Body of pancreas (tissue), 4 donors: ENCODE data around the gene CEP83. TPM values are rescaled to one million over a fixed set of nuclear protein-coding genes. Genes with fewer than 3 reads are reported as not detected.
"Not testable (repeated sequence)": the region's sequence is repeated elsewhere in the genome, so short reads cannot be mapped to it uniquely, and the experiment has no call there.

Experiments
- ATAC-seq: fragments of 150-250 bp; one replicate; pipeline ENCODE4 v1.9.1; 2016
- DNase-seq, 4 donors: peaks; one replicate each; pipeline ENCODE4 v3.0.0-alpha.2; 2019
- H3K27ac ChIP-seq, 4 donors: fragments of 200-600 bp; sonication (generic); 1 replicate in 3 of 4; 2 replicates in 1 of 4; pipeline versions ENCODE4 v1.5.1 to v1.6.1; 2016 to 2019; ENCODE audit warnings: mild to moderate bottlenecking in 1 of 4, mixed read lengths in 1 of 4, moderate library complexity in 1 of 4
- H3K27me3 ChIP-seq, 2 donors: fragments of 200-600 bp; sonication (generic); one replicate each; pipeline ENCODE4 v1.6.0; 2016; ENCODE audit warnings: mild to moderate bottlenecking in 1 of 2
- H3K36me3 ChIP-seq, 2 donors: fragments of 200-600 bp; sonication (generic); replicated peaks in 1 of 2; 2 replicates each; pipeline ENCODE4 v1.5.1; 2016; ENCODE audit warnings: low read depth in 2 of 2; ENCODE audit not compliant: insufficient read depth in 1 of 2
- H3K4me1 ChIP-seq: fragments of 200-600 bp; sonication (generic); one replicate; pipeline ENCODE4 v1.6.0; 2016
- H3K4me3 ChIP-seq, 2 donors: fragments of 200-600 bp; sonication (generic); 1 replicate in 1 of 2; 2 replicates in 1 of 2; pipeline ENCODE4 v1.5.1; 2016 to 2019
- H3K9me3 ChIP-seq, 3 donors: fragments of 200-600 bp; sonication (generic); 1 replicate in 2 of 3; 2 replicates in 1 of 3; pipeline ENCODE4 v1.5.1; 2016
- POLR2A ChIP-seq, 3 donors: fragments of 450-650 bp; IDR thresholded peaks; one replicate each; pipeline ENCODE4 v1.6.1; 2016; ENCODE audit warnings: antibody characterized with exemption in 3 of 3, mild to moderate bottlenecking in 2 of 3
- WGBS, 2 donors: methylation state at CpG; one replicate each; pipeline ENCODE4 v1.1.5; 2017; 5-methylcytosine and 5-hydroxymethylcytosine counted together
- intact Hi-C: fragments of 100-400 bp; cut with DNase I; formaldehyde crosslinking; loops from one replicate; pipeline ENCODE4 v1.15.1; 2023
- total RNA-seq, 2 donors: library from RNA; depleted of rRNA; stranded (reverse); fragments of >200 nt; gene quantifications; one replicate each; pipeline ENCODE4 v1.1.0, GENCODE V29; 2016
- TF ChIP-seq, protein P1 (sequence below), 7 experiments: fragments of 450-650 bp in 4 of 7; fragments of 200-600 bp in 3 of 7; sonication (generic) in 3 of 7; IDR thresholded peaks; one replicate each; pipeline ENCODE4 v1.5.1; 2016 to 2019; ENCODE audit warnings: antibody characterized with exemption in 7 of 7

Gene CEP83
- total RNA-seq, 2 donors from 2014 or later = 41.8 to 48.1 TPM

DNA sequence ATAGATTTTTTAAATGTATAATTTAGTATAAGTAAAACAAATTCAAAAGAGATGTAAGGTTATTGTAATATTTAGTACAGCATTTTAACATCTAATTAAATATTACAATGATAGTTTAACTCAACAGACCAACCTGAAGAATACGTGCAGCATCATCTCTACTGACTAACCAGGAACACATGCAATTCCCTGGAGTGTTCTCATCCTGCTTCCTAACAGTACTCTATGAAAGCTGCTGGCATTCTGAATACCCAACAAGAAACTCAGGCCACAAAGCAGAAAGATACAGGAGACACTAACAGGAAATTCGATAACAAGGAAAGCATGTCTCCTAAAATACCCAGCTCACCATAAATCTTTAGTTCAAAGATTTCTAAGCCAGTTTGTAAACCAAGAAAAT, 58.3 kb downstream of the CEP83 start:
- Histone ChIP-seq H3K4me3 (no peak overlapping the region), H3K9me3 (peaks cover 0 to 4% (median 0%) of the 10 kb centered on the region in 3 donors), H3K36me3 (peaks cover 0 to 4% of the 10 kb centered on the region in 2 donors), H3K27ac (no peak overlapping the region), H3K4me1 (no peaks in the 10 kb centered on the region), H3K27me3 (no peaks in the 10 kb centered on the region)
- DNase-seq = no peak
- intact Hi-C loops = no loop called here
- WGBS, 2 donors = 88 to 95% methylated on average over 2 of the region's 2 CpGs
- no peak for ATAC-seq
- TF ChIP-seq POLR2A (IDR thresholded peaks at IDR 0.05) = no peak
- TF ChIP-seq, protein P1, sequence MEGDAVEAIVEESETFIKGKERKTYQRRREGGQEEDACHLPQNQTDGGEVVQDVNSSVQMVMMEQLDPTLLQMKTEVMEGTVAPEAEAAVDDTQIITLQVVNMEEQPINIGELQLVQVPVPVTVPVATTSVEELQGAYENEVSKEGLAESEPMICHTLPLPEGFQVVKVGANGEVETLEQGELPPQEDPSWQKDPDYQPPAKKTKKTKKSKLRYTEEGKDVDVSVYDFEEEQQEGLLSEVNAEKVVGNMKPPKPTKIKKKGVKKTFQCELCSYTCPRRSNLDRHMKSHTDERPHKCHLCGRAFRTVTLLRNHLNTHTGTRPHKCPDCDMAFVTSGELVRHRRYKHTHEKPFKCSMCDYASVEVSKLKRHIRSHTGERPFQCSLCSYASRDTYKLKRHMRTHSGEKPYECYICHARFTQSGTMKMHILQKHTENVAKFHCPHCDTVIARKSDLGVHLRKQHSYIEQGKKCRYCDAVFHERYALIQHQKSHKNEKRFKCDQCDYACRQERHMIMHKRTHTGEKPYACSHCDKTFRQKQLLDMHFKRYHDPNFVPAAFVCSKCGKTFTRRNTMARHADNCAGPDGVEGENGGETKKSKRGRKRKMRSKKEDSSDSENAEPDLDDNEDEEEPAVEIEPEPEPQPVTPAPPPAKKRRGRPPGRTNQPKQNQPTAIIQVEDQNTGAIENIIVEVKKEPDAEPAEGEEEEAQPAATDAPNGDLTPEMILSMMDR (IDR thresholded peaks at IDR 0.05) = no peak

DNA sequence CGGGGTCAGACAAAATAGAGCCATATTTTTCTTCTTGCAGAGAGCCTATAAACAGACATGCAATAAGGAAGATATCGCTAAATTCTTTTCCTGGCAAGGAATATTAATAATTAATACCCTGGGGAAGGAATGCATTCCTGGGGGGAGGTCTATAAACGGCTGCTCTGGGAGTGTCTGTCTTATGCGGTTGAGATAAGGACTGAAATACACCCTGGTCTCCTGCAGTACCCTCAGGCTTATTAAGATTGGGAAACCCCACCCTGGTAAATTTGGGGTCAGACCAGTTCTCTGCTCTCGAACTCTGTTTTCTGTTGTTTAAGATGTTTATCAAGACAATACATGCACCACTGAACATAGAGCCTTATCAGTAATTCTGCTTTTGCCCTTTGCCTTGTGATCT, 61.0 kb downstream of the CEP83 start:
- H3K9me3 ChIP-seq, intact Hi-C loops, H3K4me1 ChIP-seq, H3K27me3 ChIP-seq, H3K4me3 ChIP-seq, DNase-seq, H3K36me3 ChIP-seq, H3K27ac ChIP-seq, ATAC-seq: not testable (repeated sequence)
- 94 to 96% methylated on average over 5 of the region's 5 CpGs for WGBS, 2 donors

DNA sequence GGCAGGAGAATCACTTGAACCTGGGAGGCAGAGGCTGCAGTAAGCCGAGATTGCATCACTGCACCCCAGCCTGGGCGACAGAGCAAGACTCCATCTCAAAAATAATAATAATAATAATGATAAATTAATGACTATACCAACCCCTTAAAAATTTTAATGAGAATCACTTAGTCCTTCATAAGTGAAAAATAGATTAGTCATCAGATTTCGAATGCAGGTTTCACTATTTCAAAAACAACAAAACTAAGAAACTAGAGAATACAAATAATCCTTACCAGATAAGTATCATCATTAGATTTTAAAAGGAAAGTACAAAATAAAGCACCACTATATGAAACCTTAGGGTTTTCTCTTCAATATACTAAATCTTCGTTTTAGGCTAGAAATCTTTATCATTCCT, 62.3 kb downstream of the CEP83 start:
- intact Hi-C loops = no loop called here
- no peak for ATAC-seq
- Histone ChIP-seq H3K9me3 (peaks cover 0 to 4% (median 0%) of the 10 kb centered on the region in 3 donors), H3K27ac (no peak overlapping the region), H3K4me1 (no peaks in the 10 kb centered on the region), H3K27me3 (no peaks in the 10 kb centered on the region), H3K36me3 (peaks cover 0 to 4% of the 10 kb centered on the region in 2 donors), H3K4me3 (no peak overlapping the region)
- TF ChIP-seq, protein P1 (IDR thresholded peaks at IDR 0.05) = no peak
- no peak for TF ChIP-seq POLR2A (IDR thresholded peaks at IDR 0.05)
- WGBS, 2 donors = 90 to 95% methylated on average over 4 of the region's 4 CpGs
- no peak for DNase-seq

DNA sequence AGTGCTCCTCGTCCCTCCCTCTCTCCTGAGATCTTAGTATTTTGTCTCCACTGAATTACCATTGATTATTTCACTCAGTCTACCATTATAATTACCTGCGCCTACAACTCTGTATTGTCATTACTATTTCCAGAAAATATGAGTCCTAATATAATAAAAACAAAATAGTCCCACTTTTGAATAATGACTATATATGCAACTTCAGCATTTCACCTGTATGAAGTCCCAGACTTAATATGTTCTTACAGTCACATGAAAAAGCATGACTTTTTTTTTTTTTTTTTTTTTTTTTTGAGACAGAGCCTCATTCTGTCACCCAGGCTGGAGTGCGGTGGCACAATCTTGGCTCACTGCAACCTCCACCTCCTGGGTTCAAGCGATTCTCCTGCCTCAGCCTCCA, 63.7 kb downstream of the CEP83 start:
- ATAC-seq, H3K9me3 ChIP-seq, H3K36me3 ChIP-seq, H3K4me1 ChIP-seq, H3K27me3 ChIP-seq, H3K27ac ChIP-seq, H3K4me3 ChIP-seq, DNase-seq, intact Hi-C loops: not testable (repeated sequence)
- WGBS, 2 donors = 93 to 96% methylated on average over 4 of the region's 4 CpGs

DNA sequence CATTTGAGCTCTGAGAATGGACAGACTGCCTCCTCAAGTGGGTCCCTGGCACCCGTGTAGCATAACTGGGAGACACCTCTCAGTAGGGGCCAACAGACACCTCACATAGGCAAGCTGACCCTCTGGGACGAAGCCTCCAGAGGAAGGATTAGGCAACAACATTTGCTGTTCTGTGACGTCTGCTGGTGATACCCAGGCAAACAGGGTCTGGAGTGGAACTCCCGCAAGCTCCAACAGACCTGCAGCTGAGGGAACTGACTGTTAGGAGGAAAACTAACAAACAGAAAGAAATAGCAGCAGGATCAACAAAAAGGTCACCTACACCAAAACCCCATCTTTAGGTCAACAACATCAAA, 69.6 kb downstream of the CEP83 start:
- DNase-seq (no peak), ATAC-seq (no peak)
- no peaks in the 10 kb centered on the region for H3K36me3 ChIP-seq
- no peaks in the 10 kb centered on the region for H3K4me1 ChIP-seq
- no peak overlapping the region for H3K4me3 ChIP-seq
- H3K27ac ChIP-seq = no peak overlapping the region
- intact Hi-C loops = no loop called here
- 93 to 94% methylated on average over 3 of the region's 4 CpGs for WGBS, 2 donors
- no peak for TF ChIP-seq POLR2A (IDR thresholded peaks at IDR 0.05)
- TF ChIP-seq, protein P1 (IDR thresholded peaks at IDR 0.05) = no peak
- no peaks in the 10 kb centered on the region for H3K27me3 ChIP-seq
- no peaks in the 10 kb centered on the region for H3K9me3 ChIP-seq

DNA sequence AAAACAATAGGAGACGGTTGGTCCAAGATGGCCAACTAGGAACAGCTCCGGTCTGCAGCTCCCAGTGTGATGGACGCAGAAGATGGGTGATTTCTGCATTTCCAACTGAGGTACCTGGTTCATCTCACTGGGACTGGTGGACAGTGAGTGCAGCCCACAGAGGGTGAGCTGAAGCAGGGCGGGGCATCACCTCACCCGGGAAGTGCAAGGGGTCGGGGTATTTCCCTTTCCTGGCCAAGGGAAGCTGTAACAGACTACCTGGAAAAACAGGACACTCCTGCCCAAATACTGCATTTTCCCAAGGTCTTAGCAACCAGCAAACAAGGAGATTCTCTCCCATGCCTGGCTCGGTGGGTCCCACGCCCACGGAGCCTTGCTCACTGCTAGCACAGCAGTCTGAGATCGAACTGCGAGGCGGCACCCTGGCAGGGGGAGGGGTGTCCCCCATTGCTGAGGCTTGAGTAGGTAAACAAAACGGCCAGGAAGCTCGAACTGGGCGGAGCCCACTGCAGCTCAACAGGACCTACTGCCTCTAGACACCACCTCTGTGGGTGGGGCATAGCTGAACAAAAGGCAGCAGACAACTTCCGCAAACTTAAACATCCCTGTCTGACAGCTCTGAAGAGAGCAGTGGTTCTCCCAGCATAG, 70.1 kb downstream of the CEP83 start:
- H3K9me3 ChIP-seq, intact Hi-C loops, H3K27me3 ChIP-seq, H3K36me3 ChIP-seq, H3K4me1 ChIP-seq, H3K4me3 ChIP-seq, H3K27ac ChIP-seq, DNase-seq, ATAC-seq: not testable (repeated sequence)
- 82 to 88% methylated on average over 13 to 16 of the region's 16 CpGs for WGBS, 2 donors
